NCI-H774 (cell line): Measurements from ENCODE around the gene OIT3.
A peak's percentile ranks its signal among the peaks of the same experiment; 100 is the strongest.

Source experiments
- DNase-seq: peaks from one replicate; lab custom pipeline; 2025; lab: John Stamatoyannopoulos, UW

OIT3 gene

GRCh38 chr10:72952642-72953158, 59.2 kb downstream of the OIT3 start:
- peak; percentile 28 for DNase-seq

GRCh38 chr10:72953687-72954086, 60.1 kb downstream of the OIT3 start:
- DNase-seq: no peak

DNA sequence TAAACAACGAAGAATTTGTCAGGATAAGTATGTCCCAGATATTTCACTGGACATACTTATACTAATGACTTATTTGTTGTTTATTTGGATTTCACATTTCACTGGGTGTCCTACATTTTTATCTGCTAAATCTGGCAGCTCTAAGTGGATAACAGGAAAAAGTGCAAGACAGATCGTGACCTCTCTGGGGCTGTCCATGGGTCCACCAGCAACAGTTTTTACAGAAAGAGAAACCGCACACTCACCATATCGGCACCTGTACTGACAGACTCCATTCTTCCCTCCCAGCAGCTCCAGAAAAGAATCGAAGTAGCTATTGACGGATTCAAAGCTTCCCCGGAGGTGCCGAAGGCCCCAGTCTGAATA, 60.7 kb downstream of the OIT3 start:
- DNase-seq: no peak

GRCh38 chr10:72954596-72955554, 61.3 kb downstream of the OIT3 start, which contains the start of gene PLA2G12B:
PLA2G12B (minus strand) TSS chr10:72954806; CDS start chr10:72954685, 121 bp downstream.
- peak; percentile 33 for DNase-seq

DNA sequence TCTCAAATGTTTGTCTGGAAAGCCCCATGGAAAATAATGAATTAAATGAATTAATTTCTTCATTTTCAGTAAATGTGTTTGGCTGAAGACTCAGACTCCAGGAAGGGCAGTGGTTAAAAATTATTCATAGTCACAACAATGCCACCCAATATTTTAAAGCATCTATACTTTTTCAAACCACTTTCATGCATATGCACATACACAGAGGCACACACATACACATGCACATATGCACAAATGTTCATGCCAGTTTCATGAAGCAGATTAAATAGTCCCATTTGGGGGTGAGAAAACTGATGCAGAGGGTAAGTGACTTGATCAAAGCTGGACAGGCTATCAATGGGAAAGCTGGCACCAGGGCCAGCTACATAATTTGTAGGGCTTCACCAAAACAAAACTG, 62.5 kb downstream of the OIT3 start:
- DNase-seq: no peak

GRCh38 chr10:72976886-72977285, 83.3 kb downstream of the OIT3 start:
- no peak for DNase-seq

GRCh38 chr10:72979709-72980108, 86.2 kb downstream of the OIT3 start:
- DNase-seq: no peak

- no peak for DNase-seq
Measured at GRCh38 chr10:72980348-72980747, 86.8 kb downstream of the OIT3 start.

- no peak for DNase-seq
Measured at GRCh38 chr10:72981028-72981881, 87.7 kb downstream of the OIT3 start.

GRCh38 chr10:72981882-72982529, 88.5 kb downstream of the OIT3 start:
- DNase-seq: no peak
